GM21423 (cell line): Measurements from ENCODE around the gene LDLRAD4.

Experiments used
- ATAC-seq: cut with Tn5 transposase; IDR thresholded peaks from one replicate; pipeline ENCODE4 v1.9.1; 2021; ENCODE audit warnings: mild to moderate bottlenecking, moderate library complexity; ENCODE audit not compliant: unreplicated experiment

The LDLRAD4 gene

DNA sequence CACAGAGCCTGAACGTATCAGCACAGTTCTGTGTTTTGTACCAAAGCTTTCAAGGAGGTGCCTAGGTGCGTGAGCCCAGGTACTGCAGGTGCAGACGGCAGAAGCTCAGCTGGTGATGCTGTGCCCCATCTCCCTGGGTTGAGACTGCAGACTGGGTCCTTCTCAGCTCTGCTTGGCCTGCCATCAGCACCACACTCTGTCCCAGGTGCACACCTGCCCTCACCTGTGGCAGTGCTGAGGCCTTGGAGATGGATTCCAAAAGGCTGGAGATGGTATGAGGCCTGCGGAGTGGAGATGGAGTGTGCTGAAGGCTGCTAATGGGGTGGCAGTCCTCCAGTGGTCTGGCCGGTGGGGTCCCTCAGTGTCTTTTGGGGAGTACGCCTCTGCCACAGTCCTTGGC, 9.3 kb downstream of the LDLRAD4 start:
- no peak for ATAC-seq

GRCh38 chr18:13229001-13229671, 10.6 kb downstream of the LDLRAD4 start:
- ATAC-seq: no peak

- no peak for ATAC-seq
Observed at GRCh38 chr18:13231151-13231550, 12.6 kb downstream of the LDLRAD4 start.

DNA sequence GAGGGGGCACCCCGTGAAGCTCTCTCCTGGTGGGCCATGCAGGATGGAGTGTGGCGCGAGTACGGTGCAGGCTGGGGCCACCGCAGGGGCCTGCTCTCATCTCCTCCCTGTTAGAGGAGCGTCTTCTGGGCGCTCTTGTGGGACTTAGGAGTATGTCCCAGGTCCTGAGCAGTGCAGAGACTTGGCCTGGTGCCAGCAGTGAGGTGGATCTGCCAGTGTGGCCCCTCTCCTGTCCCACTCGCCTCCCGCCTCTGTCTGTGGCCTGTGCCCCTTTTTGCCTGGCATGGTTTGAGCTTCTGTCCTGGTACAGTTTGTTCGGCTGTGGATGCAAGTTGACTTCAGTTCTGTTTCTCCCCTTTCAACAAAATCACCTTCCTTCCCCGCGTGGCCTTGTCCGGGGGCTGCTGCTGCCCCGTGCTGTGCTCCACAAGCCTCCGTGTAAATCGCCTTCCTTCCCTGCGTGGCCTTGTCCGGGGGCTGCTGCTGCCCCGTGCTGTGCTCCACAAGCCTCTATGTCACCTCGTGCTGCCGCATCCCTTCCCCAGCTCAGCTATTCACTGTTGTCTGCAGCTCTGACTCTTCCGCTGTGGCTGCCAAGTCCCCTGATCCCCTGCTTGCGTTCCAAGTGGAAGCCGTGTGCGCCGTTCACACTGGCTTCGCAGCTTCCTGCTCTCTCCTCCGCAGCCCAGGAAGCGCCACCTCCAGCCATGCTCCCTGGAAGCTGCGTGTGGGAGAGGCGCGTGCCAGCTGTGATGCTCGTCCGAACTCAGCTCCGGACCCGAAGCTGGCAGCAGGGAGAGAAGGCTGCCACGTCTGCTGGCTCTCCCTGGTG, 13.7 kb downstream of the LDLRAD4 start:
- ATAC-seq: no peak

- no peak for ATAC-seq
Observed at GRCh38 chr18:13232971-13233786, 14.6 kb downstream of the LDLRAD4 start.

DNA sequence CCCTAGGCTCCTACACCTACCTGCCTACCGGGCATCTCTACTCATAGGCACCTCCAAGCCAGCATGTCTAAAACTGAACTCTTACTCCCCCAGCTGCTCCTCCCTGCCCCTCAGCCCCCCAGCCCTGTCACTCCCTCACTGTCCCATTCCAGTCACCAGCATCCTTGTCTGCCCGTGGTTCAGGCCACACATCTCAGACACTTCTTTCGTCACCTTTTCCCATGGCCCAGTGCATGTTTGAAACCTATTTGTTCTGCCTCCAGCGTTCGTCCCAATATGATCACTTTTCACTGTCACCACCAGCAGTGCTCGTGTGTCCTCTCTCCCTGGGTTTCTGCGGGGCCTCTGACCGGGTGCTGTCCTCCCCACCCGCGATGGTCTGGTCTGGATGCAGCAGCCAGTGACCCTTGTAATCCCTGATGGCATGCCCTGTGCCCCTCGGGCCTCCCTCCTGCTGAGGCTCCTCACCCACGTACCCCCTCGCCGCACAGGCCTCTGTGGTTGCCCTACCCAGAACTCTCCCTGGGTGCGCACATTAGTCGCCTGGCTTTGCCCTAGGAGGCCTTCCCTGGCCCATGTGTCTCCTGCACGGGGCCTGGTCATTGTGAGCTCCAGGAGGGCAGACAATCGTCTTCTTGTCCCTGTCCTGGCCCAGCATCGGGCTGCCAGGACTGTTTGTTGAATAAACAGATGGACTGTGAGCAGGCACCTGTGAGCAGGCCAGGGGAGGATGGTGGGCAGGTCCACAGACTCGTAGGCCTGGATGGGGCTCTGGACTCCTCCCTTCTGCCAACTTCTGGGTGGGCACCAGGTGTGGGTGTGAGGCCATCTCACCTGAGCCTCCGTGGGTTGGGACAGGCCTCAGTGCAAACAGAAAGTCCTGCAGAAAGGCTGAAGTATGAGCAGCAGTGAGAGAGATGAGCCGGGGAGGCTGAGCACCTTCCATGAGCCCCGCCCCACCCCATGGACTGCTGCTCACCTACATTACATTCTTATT, 15.5 kb downstream of the LDLRAD4 start:
- ATAC-seq: no peak

- no peak for ATAC-seq
Observed at GRCh38 chr18:13235421-13235831, 16.9 kb downstream of the LDLRAD4 start.

DNA sequence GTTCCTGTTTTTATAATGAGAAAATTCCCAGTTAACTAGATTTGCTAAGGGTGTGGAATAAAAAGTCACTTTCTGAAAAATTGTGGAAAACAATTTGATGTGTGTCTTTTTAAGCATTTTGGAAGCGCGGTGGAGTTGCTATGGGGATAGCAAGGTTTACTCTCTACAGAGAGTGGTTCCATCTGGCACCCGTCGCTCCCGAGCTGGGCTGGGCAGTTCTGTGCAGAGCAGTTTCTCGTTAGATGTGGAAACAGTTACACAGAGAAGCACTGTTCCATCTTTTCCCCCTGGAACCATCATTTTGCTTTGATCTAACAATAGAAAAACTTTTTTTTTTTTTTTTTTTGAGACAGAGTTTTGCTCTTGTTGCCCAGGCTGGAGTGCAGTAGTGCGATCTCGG, 17.4 kb downstream of the LDLRAD4 start:
- no peak for ATAC-seq

DNA sequence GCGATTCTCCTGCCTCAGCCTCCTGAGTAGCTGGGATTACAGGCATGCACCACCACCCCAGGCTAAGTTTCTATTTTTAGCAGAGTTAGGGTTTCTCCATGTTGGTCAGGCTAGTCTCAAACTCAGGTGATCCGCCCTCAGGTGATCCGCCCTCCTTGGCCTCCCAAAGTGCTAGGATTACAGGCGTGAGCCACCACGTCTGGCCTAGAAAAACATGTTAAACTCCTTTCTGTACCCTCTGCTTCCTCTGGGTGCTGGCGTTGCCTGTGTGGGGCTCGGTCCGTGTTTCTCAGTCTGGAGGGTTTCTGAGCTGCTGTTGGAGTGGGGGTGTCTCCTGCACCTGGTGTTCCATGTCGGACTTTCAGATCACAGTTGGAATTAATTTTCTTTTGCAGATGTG, 17.9 kb downstream of the LDLRAD4 start:
- no peak for ATAC-seq

- ATAC-seq: no peak
Observed at GRCh38 chr18:13237073-13237472, 18.5 kb downstream of the LDLRAD4 start.

DNA sequence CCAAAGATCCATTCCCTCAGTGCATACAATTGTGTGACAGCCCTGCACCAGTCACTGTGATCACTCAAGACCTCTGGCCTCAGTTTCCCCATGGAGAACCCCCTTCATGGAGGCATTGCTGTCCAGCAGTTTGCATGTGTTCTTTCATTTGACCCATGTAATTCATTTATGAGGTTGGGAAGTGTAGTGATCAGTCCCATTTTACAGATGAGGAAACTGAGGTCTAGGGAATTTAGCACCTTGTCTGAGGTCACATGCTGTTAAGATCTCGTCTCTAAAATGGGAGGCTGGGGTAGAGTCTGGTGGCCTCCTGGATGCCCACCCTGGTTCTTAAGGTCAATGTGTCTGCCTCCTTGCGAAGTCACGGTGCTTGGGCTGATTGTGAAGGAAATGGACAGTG, 19.1 kb downstream of the LDLRAD4 start:
- ATAC-seq: no peak

DNA sequence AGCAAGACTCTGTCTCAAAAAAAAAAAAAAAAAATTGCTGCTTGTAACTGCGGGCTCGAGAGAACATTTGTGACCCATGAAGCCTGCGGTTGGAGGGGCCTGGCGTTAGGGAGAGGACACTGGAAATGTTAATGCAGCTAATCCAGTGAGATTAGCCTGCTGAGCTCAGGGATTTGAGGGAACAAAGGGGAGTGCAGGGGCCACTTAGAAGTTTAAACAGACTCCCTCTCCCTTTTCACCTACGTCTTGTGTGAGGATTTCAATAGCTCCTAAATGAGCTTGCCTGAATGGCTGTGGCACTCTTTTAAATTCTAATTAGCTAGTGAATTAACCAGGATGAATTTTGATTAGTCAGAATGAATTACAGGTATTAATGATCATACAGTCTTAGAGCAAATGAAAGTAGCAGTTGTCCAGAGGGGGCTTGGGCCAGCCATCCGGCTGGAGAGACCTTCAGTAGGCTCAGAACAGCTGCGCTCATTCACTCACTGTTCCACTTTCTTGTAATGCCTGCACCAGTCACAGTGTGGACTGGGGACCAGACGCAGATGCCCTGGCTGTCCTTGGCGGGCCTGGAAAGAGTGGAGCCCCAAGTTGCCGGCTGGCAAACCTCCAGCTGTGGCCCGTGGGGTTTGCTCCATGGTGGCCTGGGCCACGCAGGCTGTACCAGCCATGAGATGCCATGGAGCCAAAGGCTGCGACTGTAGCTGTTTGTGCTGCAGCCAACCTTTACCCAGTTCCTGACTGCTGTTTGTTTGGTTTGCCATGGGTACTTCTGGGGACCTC, 20.8 kb downstream of the LDLRAD4 start:
- no peak for ATAC-seq

GRCh38 chr18:13240060-13240725, 21.6 kb downstream of the LDLRAD4 start:
- no peak for ATAC-seq

DNA sequence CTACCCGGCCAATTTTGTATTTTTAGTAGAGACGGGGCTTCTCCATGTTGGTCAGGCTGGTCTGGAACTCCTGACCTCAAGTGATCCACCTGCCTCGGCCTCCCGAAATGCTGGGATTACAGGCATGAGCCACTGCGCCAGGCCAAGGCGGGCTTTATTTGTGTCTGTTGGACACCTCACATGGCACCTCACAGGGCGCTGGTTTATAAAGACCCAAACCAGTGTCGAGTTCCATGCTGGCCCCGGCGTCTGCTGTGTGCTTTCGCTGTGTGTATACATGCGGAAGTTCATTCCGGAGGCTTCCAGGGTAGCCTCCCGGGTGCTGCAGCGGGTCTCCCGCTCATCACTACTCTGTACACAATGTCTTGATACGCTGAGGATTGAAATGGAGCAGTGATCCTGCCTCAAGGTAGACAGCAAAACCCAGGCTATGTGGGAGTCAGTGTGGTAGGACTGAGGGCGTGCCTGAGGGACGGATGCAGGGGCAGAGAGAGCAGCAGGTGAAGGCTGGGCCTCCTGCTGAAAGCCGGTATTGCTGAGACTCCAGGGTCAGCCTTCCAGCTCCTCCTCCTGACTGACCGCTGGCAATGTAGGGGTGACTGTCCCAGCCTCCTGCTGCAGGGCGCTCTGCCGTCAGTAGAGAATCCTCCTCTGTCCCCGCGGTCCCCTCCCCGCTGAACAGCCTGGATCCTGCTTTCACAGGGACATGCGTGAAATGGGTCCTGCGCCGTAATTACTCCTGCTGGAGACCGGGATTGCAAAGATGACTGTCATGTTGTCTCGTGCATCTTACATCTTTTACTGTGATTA, 22.7 kb downstream of the LDLRAD4 start:
- ATAC-seq: no peak

DNA sequence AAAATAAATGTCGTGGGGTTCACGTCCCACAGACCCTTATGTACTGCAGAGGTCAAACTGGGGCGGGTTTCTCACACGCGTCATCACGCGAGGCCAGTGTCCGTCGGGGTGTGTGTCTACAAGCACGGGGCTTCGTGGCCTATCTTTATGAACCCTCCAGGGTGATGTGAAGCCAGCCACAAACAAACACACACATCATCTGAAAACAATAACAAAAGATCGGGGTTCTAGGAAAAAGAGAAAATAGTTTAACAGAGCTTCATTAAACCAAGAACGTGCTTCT, 23.3 kb downstream of the LDLRAD4 start:
- ATAC-seq: no peak

GRCh38 chr18:13242797-13243196, 24.2 kb downstream of the LDLRAD4 start:
- no peak for ATAC-seq

DNA sequence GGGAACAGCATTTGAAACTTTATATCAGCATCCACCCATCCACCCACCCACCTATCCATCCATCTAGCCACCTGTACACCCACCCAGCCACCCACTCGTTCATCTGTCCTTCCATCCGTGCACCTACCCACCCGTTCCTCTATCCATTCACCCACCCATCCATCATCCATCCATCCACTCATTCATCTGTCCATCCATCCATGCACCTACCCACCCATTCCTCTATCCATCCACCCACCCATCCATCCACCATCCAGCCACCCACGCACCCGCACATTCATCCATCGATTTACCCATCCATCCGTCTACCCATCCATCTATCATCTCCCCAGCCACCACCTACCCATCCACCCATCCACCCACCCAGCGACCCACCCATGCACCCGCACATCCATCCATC, 24.8 kb downstream of the LDLRAD4 start:
- no peak for ATAC-seq

DNA sequence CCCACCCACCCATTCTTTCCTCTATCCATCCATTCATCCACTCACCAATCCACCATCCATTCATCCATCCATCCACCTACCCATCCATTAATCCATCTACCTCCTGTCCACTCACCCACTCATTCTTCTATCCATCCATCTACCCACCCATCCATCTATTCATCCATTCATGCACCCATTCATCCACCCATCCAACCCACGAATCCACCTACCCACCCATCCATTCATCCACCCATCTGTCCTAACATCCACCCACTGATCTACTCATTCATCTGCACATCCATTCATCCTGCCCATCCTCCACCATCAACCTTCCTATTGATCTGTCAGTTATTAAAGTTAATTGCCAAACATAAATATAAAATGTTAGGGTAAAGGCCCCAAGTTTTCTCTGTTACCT, 25.6 kb downstream of the LDLRAD4 start:
- ATAC-seq: no peak
